ENCODE results near the gene NUDT16L1.

NUDT16L1 gene

GRCh38 chr16:4695473-4696171, 2.3 kb downstream of the NUDT16L1 start:
- no peak for DNase-seq (ENCODE audit: low read depth)

- DNase-seq (ENCODE audit: low read depth), result no peak
Measured at GRCh38 chr16:4696172-4696904, 3.0 kb downstream of the NUDT16L1 start.

- no peak for DNase-seq (ENCODE audit: low read depth)
Measured at GRCh38 chr16:4696905-4697847, 3.8 kb downstream of the NUDT16L1 start.

GRCh38 chr16:4697848-4698291, 4.5 kb downstream of the NUDT16L1 start:
- DNase-seq (ENCODE audit: low read depth), result no peak

- DNase-seq (ENCODE audit: low read depth), result no peak
Measured at GRCh38 chr16:4698321-4699045, 5.1 kb downstream of the NUDT16L1 start.

GRCh38 chr16:4699046-4699556, 5.7 kb downstream of the NUDT16L1 start:
- DNase-seq (ENCODE audit: low read depth), result no peak

GRCh38 chr16:4700380-4700996, 7.1 kb downstream of the NUDT16L1 start:
- no peak for DNase-seq (ENCODE audit: low read depth)

- DNase-seq (ENCODE audit: low read depth), result no peak
Measured at GRCh38 chr16:4700997-4701743, 7.8 kb downstream of the NUDT16L1 start.

- no peak for DNase-seq (ENCODE audit: low read depth)
Measured at GRCh38 chr16:4701791-4702465, 8.6 kb downstream of the NUDT16L1 start.

- DNase-seq (ENCODE audit: low read depth), result no peak
Measured at GRCh38 chr16:4702466-4702808, 9.1 kb downstream of the NUDT16L1 start.

- DNase-seq (ENCODE audit: low read depth), result no peak
Measured at GRCh38 chr16:4703906-4704305, 10.5 kb downstream of the NUDT16L1 start.

GRCh38 chr16:4704491-4704890, 11.1 kb downstream of the NUDT16L1 start:
- no peak for DNase-seq (ENCODE audit: low read depth)

GRCh38 chr16:4704913-4705312, 11.6 kb downstream of the NUDT16L1 start:
- no peak for DNase-seq (ENCODE audit: low read depth)

- no peak for DNase-seq (ENCODE audit: low read depth)
Measured at GRCh38 chr16:4706871-4707270, 13.5 kb downstream of the NUDT16L1 start.

GRCh38 chr16:4709481-4709880, 16.1 kb downstream of the NUDT16L1 start:
- DNase-seq (ENCODE audit: low read depth), result no peak

- DNase-seq (ENCODE audit: low read depth), result no peak
Measured at GRCh38 chr16:4713663-4714501, 20.5 kb downstream of the NUDT16L1 start.

- DNase-seq (ENCODE audit: low read depth), result no peak
Measured at GRCh38 chr16:4714996-4715395, 21.6 kb downstream of the NUDT16L1 start.

GRCh38 chr16:4718466-4718865, 25.1 kb downstream of the NUDT16L1 start:
- no peak for DNase-seq (ENCODE audit: low read depth)
